Keratinocyte (primary cell): Measurements from ENCODE around the gene TBC1D16. TPM values are rescaled to one million over a fixed set of nuclear protein-coding genes. Genes with fewer than 3 reads are reported as not detected.

Experiments used
- DNase-seq: peaks from one replicate; pipeline ENCODE4 v3.0.0-alpha.2; 2011; ENCODE audit warnings: low read depth, missing footprints, low spot score
- FAIRE-seq: peaks from 2 replicates; lab custom pipeline; 2011; peaks lifted over from hg19 to GRCh38; lab: Jason Lieb, UNC
- H2AFZ ChIP-seq: 2 replicates; pipeline ENCODE4 v1.6.0; 2012; ENCODE audit warnings: low read length, control low read depth, inconsistent platforms; ENCODE audit not compliant: control insufficient read depth
- H3K27ac ChIP-seq: 2 replicates; pipeline ENCODE4 v1.5.1; 2011; ENCODE audit warnings: low read length; ENCODE audit not compliant: control insufficient read depth, insufficient read depth
- H3K27me3 ChIP-seq: 3 replicates; pipeline ENCODE4 v1.6.0; 2011; ENCODE audit warnings: low read length; ENCODE audit not compliant: control insufficient read depth, insufficient read depth; ENCODE audit errors: extremely low read depth
- H3K36me3 ChIP-seq, 2 experiments: 2 replicates in 1 of 2; 3 replicates in 1 of 2; pipeline ENCODE4 v1.5.1; 2011; ENCODE audit warnings: low read length in 2 of 2, mild to moderate bottlenecking in 1 of 2; ENCODE audit not compliant: control insufficient read depth in 2 of 2, insufficient read depth in 2 of 2; ENCODE audit errors: extremely low read depth in 1 of 2
- H3K4me1 ChIP-seq: 3 replicates; pipeline ENCODE4 v1.5.1; 2011; ENCODE audit warnings: low read length; ENCODE audit not compliant: control insufficient read depth, insufficient read depth; ENCODE audit errors: extremely low read depth
- H3K4me2 ChIP-seq: 3 replicates; pipeline ENCODE4 v1.6.0; 2011; ENCODE audit warnings: low read depth, low read length; ENCODE audit not compliant: control insufficient read depth, insufficient read depth; ENCODE audit errors: extremely low read depth
- H3K4me3 ChIP-seq, 3 experiments: fragments of 200-600 bp in 1 of 3; sonication (generic) in 1 of 3; 2 replicates in 2 of 3; 3 replicates in 1 of 3; pipeline ENCODE4 v1.5.1; 2011 to 2016; ENCODE audit warnings: low read length in 3 of 3, mild to moderate bottlenecking in 3 of 3, control low read depth in 2 of 3, inconsistent platforms in 1 of 3, low read depth in 1 of 3, mixed read lengths in 1 of 3, mixed run types in 1 of 3, moderate library complexity in 1 of 3; ENCODE audit not compliant: control insufficient read depth in 2 of 3, insufficient read depth in 2 of 3; ENCODE audit errors: extremely low read depth in 1 of 3
- H3K79me2 ChIP-seq: 2 replicates; pipeline ENCODE4 v1.6.0; 2012; ENCODE audit warnings: low read length; ENCODE audit not compliant: control insufficient read depth, insufficient read depth
- H3K9ac ChIP-seq: 3 replicates; pipeline ENCODE4 v1.6.0; 2011; ENCODE audit warnings: low read length; ENCODE audit not compliant: control insufficient read depth, insufficient read depth; ENCODE audit errors: extremely low read depth
- H3K9me1 ChIP-seq: 3 replicates; pipeline ENCODE4 v1.6.0; 2011; ENCODE audit warnings: low read length; ENCODE audit not compliant: control insufficient read depth, insufficient read depth; ENCODE audit errors: extremely low read depth
- H3K9me3 ChIP-seq: 2 replicates; pipeline ENCODE4 v1.5.1; 2012; ENCODE audit warnings: low read depth, low read length; ENCODE audit not compliant: control insufficient read depth
- H4K20me1 ChIP-seq: 3 replicates; pipeline ENCODE4 v1.6.0; 2011; ENCODE audit warnings: low read length; ENCODE audit not compliant: control insufficient read depth, insufficient read depth; ENCODE audit errors: extremely low read depth
- CTCF ChIP-seq, 3 experiments: IDR thresholded peaks in 1 of 3; conservative IDR thresholded peaks in 1 of 3; optimal IDR thresholded peaks in 1 of 3; 2 replicates in 2 of 3; 3 replicates in 1 of 3; pipeline versions ENCODE3 to v1.5.1; 2011; ENCODE audit warnings: low read length in 3 of 3, mild to moderate bottlenecking in 3 of 3, moderate library complexity in 2 of 3, control low read depth in 1 of 3, inconsistent platforms in 1 of 3; ENCODE audit not compliant: insufficient read depth in 2 of 3; ENCODE audit errors: extremely low read depth in 1 of 3
- EZH2 ChIP-seq: IDR thresholded peaks from one replicate; pipeline ENCODE4 v1.6.1; 2012; ENCODE audit warnings: inconsistent platforms, mild to moderate bottlenecking, low read length, moderate library complexity
- dilution Hi-C: fragments of 300-500 bp; cut with MboI; formaldehyde crosslinking; loops from one replicate; pipeline ENCODE4 v1.7.0; 2020; ENCODE audit warnings: low sequenced_read_pairs; ENCODE audit not compliant: extremely low pct_ligation_motif_present
- polyA plus RNA-seq, 5 experiments: library from polyadenylated mRNA; depleted of rRNA in 3 of 5; stranded (reverse) in 3 of 5; stranded (forward) in 1 of 5; unstranded in 1 of 5; fragments of >200 nt; gene quantifications; 1 replicate in 1 of 5; 2 replicates in 3 of 5; 3 replicates in 1 of 5; pipeline versions ENCODE4 v1.2.1 to v1.2.3, GENCODE V29; 2011 to 2012; ENCODE audit warnings: missing spikeins in 2 of 5, low read depth in 1 of 5, low replicate concordance in 1 of 5

Gene TBC1D16
- polyA plus RNA-seq, 1 donor (not counting 4 experiments of a cell fraction or from before 2014, with no cell fraction given) = 8.6 TPM

DNA sequence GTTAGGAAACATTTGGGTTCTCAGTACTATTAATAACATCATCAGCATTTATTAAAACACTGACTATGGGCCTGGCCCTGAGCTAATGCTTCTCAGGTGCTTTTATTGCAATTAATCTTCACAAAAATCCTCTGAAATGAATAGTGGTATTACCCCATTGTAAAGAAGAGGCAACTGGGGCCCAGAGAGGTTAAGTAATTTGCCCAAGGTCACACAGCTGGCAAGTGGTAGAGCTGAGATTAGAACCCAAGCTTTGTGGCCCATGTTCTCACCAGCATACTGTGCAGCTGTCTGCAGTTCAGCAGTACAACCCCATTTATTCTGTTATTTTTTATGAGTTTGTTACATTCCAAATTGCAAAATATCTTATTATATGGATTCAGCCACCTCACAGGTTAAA is 82.3 kb downstream of the TBC1D16 start:
- H3K27me3 ChIP-seq = no peaks in the 10 kb centered on the region
- H4K20me1 ChIP-seq = no peaks in the 10 kb centered on the region
- dilution Hi-C loops = no loop called here
- no peak overlapping the region for H2AFZ ChIP-seq
- H3K27ac ChIP-seq = no peak overlapping the region
- no peak overlapping the region for H3K4me2 ChIP-seq
- no peaks in the 10 kb centered on the region for H3K4me1 ChIP-seq
- H3K79me2 ChIP-seq = no peaks in the 10 kb centered on the region
- no peak overlapping the region for H3K9ac ChIP-seq
- H3K9me1 ChIP-seq = no peaks in the 10 kb centered on the region
- FAIRE-seq (no peak), DNase-seq (no peak)
- no peaks in the 10 kb centered on the region for H3K9me3 ChIP-seq
- no peak overlapping the region for H3K4me3 ChIP-seq
- TF ChIP-seq CTCF (optimal IDR thresholded peaks at IDR 0.05 in 1 of 3, IDR thresholded peaks at IDR 0.05 in 1 of 3, conservative IDR thresholded peaks at IDR 0.05 in 1 of 3; ENCODE audit: extremely low read depth in 1 of 3, insufficient read depth in 2 of 3, low read length in 3 of 3) (no peak), EZH2 (no peak)
- H3K36me3 ChIP-seq = peaks cover 0 to 10% of the 10 kb centered on the region in 2 experiments

GRCh38 chr17:79952901-79953300 is 82.8 kb downstream of the TBC1D16 start:
- no peak overlapping the region for H3K27ac ChIP-seq
- no peaks in the 10 kb centered on the region for H4K20me1 ChIP-seq
- peaks cover 0 to 10% of the 10 kb centered on the region in 2 experiments for H3K36me3 ChIP-seq
- H3K9me3 ChIP-seq = no peaks in the 10 kb centered on the region
- H3K27me3 ChIP-seq = no peaks in the 10 kb centered on the region
- TF ChIP-seq EZH2 = no peak
- TF ChIP-seq CTCF (optimal IDR thresholded peaks at IDR 0.05 in 1 of 3, IDR thresholded peaks at IDR 0.05 in 1 of 3, conservative IDR thresholded peaks at IDR 0.05 in 1 of 3; ENCODE audit: extremely low read depth in 1 of 3, insufficient read depth in 2 of 3, low read length in 3 of 3) = no peak
- H3K9me1 ChIP-seq = no peaks in the 10 kb centered on the region
- no peak overlapping the region for H3K4me2 ChIP-seq
- H3K9ac ChIP-seq = no peak overlapping the region
- no peaks in the 10 kb centered on the region for H3K79me2 ChIP-seq
- FAIRE-seq (no peak), DNase-seq (no peak)
- H3K4me1 ChIP-seq = no peaks in the 10 kb centered on the region
- H3K4me3 ChIP-seq = no peak overlapping the region
- no peak overlapping the region for H2AFZ ChIP-seq
- dilution Hi-C loops = no loop called here
